HFF-Myc (cell line): Measurements from ENCODE around the gene ACACB.

ENCODE experiments used
- DNase-seq: peaks from one replicate; pipeline ENCODE4 v3.0.0-alpha.2; 2011; ENCODE audit warnings: low read depth; ENCODE audit errors: extremely low read depth
- H3K4me3 ChIP-seq: replicated peaks from 2 replicates; pipeline ENCODE4 v1.5.1; 2011; ENCODE audit warnings: low read depth, mild to moderate bottlenecking, control low read depth, low read length
- TF ChIP-seq, protein P1 (sequence below): IDR thresholded peaks from 2 replicates; pipeline ENCODE4 v1.5.1; 2012; ENCODE audit warnings: mild to moderate bottlenecking, low read depth, low read length, control low read depth; ENCODE audit errors: missing control alignments

The ACACB gene

DNA sequence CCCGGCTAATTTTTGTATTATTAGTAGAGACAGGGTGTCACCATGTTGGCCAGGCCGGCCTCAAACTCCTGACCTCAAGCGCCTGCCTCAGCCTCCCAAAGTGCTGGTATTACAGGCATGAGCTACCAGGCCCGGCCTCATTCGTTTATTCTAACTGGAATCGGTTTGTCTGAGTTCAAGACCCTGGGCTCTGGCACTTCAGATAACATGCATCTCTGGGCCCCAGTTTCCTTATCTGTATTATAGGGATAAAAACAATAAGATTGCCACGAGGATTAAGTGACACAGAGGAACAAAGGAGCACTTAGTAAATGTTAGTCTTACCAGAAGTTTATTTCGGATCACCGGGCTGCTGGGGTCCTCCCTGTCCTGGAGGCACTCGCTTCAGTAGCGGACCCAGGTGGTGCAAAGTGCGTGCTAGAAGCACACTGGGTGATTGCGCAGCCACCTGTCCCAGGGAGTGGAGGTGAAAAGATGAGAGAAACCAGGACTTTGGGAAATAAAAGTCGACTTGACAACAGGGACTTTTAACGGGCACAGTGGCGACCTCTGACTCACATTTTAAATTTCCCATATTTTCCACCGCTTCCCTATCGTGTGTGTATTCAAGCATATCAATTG lies 37.5 kb downstream of the ACACB start:
- peak overlapping the region; percentile 28 for H3K4me3 ChIP-seq
- TF ChIP-seq, protein P1, sequence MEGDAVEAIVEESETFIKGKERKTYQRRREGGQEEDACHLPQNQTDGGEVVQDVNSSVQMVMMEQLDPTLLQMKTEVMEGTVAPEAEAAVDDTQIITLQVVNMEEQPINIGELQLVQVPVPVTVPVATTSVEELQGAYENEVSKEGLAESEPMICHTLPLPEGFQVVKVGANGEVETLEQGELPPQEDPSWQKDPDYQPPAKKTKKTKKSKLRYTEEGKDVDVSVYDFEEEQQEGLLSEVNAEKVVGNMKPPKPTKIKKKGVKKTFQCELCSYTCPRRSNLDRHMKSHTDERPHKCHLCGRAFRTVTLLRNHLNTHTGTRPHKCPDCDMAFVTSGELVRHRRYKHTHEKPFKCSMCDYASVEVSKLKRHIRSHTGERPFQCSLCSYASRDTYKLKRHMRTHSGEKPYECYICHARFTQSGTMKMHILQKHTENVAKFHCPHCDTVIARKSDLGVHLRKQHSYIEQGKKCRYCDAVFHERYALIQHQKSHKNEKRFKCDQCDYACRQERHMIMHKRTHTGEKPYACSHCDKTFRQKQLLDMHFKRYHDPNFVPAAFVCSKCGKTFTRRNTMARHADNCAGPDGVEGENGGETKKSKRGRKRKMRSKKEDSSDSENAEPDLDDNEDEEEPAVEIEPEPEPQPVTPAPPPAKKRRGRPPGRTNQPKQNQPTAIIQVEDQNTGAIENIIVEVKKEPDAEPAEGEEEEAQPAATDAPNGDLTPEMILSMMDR: no peak
- no peak for DNase-seq

DNA sequence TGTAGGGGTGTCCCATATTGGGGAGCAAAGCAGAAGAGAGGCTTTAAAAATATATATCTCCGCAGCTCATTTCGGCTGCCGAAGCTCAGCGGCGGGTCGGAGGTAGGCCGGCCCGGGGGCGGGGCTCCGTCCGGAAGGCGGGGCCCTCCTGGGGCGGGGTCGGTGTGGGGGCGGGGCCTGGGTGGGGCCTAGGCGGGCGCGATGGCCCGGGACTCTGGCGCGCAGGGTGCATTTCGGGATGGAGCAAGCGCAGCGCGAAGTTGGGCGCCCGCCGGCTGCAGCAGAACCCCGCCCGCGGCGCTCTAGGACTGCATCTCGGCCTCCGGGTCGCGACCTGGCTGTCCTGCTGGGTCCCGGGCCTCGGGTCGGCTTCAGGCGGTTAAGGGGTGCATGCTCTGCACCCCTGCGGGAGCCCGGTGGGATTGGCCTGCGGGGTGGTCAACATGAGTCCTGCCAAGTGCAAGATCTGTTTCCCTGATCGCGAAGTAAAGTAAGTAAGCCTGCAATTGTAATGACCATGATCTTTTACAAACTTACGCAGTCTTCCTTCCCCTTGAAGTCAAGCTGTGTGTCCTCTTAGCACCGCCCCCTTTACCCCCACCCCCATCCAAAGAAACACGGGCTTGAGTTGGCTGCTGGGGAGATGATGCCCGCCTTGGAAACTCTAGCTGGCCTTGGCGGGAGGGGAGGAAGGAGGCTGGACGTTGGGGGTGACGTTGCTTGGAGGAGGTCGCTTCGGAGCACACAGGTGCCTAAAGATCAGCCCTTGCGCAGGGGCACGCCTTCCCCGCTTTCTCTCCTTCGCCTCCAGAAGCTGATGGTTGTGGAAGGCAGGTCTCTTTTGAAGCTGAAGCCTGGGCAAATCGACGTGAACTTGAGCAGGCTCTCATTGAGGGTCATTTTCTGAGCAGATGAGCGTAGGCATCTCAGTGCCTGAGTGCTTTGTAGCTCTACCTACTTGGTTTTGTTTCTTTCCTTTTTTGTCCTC lies 38.4 kb downstream of the ACACB start:
- peak overlapping the region; percentile 49 for H3K4me3 ChIP-seq
- TF ChIP-seq, protein P1: no peak
- no peak for DNase-seq

DNA sequence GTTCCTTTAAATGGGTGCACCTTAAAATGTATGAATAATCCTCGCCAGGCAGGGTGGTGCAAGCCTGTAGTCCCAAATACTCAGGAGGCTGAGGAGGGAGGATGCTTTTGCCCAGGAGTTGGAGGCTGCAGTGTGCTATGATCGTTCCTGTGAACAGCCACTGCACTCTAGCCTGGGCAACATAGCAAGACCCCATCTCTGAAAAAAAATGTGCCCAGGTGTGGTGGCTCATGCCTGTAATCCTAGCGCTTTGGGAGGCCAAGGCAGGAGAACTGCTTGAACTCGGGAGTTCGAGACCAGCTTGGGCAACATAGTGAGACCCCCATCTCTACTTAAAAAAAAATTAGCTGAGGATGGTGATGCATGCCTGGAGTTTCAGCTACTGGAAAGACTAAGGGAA lies 39.6 kb downstream of the ACACB start:
- TF ChIP-seq, protein P1: no peak
- DNase-seq: no peak
- H3K4me3 ChIP-seq: no peak overlapping the region

DNA sequence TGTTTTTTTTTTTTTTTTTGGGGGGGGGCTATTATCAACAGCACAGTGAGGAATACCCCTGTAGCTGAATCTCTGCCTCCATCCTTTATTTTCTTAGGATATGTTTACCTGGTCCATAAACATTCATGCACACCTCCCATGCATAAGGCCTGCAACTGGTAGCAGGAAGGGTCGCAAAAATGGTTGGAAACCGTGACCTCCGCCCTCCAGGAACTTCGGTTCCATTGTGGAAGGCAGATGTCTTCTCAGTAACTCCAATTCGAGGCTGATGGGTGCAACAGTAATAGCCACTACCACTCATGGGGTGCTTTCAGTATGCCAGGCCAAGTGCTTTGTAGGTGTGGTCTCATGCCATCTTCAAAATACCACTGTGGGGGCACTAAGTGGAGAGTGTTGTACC lies 40.2 kb downstream of the ACACB start:
- TF ChIP-seq, protein P1: no peak
- no peak for DNase-seq
- no peak overlapping the region for H3K4me3 ChIP-seq

DNA sequence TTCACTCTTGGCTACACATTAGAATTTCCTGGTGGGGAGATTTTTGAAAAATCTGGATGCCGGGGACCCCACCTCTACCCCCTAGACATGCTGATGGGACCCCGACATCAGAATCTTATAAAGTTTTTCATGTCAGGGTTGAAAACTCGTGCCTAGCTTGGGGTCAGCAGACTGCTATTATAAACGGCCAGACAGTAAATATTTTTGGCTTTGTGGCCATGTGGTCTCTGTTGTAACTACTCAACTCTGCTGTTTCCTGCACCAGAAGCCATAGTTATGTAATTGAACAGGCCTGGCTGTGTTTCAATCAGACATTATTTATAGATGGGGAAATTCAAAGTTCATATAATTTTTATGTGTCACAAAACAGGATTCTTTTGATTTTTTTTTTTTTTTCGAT lies 41.6 kb downstream of the ACACB start:
- TF ChIP-seq, protein P1: no peak
- DNase-seq: no peak
- H3K4me3 ChIP-seq: no peak overlapping the region

DNA sequence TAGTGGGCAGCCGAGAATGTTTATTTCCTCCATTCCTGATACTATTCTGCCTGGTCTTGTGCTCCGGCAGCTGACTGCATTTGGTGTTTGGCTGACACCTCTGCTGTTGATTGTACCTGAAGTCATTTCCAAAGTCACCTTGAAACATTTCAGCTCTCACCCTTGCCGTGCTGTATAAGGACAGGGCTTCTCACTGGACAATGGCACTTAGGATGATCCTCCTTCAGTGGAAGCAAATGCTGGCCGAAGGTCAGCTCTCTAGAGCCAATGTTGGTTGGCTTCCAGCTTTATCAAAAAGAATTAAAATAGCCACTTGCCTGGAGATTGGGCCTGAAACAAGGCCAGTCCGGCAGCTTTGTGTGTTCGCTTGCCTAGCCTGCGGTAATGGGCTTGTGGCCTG lies 44.0 kb downstream of the ACACB start:
- DNase-seq: no peak
- H3K4me3 ChIP-seq: no peak overlapping the region
- TF ChIP-seq, protein P1: no peak
